ENCODE results near the gene VWC2. TPM values are rescaled to one million over a fixed set of nuclear protein-coding genes. Genes with fewer than 3 reads are reported as not detected.

VWC2 gene
- total RNA-seq, 4 donors from 2014 or later, result under 0.01 to 0.16 (median 0.06) TPM; not detected in 1

- DNase-seq (ENCODE audit: low spot score), result no peak
- no peak for TF ChIP-seq CTCF (IDR thresholded peaks at IDR 0.05)
- no peak for ATAC-seq (ENCODE audit: low FRiP score)
These were observed 47.7 kb downstream of the VWC2 start for GRCh38 chr7:49821181-49821580.

GRCh38 chr7:49822856-49823255, 49.4 kb downstream of the VWC2 start:
- TF ChIP-seq CTCF (IDR thresholded peaks at IDR 0.05), result no peak
- DNase-seq (ENCODE audit: low spot score), result no peak
- ATAC-seq (ENCODE audit: low FRiP score), result no peak

GRCh38 chr7:49823566-49823965, 50.1 kb downstream of the VWC2 start:
- ATAC-seq (ENCODE audit: low FRiP score) (no peak), DNase-seq (ENCODE audit: low spot score) (no peak)
- TF ChIP-seq CTCF (IDR thresholded peaks at IDR 0.05), result no peak

- TF ChIP-seq CTCF (IDR thresholded peaks at IDR 0.05), result no peak
- ATAC-seq (ENCODE audit: low FRiP score), result no peak
- no peak for DNase-seq (ENCODE audit: low spot score)
These were observed 66.6 kb downstream of the VWC2 start for GRCh38 chr7:49839863-49840645.

GRCh38 chr7:49840751-49841405, 67.4 kb downstream of the VWC2 start:
- ATAC-seq (ENCODE audit: low FRiP score), result no peak
- TF ChIP-seq CTCF (IDR thresholded peaks at IDR 0.05), result no peak
- DNase-seq (ENCODE audit: low spot score), result no peak

- DNase-seq (ENCODE audit: low spot score) (no peak), ATAC-seq (ENCODE audit: low FRiP score) (no peak)
- TF ChIP-seq CTCF (IDR thresholded peaks at IDR 0.05), result no peak
These were observed 72.2 kb downstream of the VWC2 start for GRCh38 chr7:49845626-49846025.
